GM10266 (cell line): Measurements from ENCODE around the gene CHMP6.

ENCODE experiments used
- DNase-seq: peaks from one replicate; pipeline ENCODE4 v3.0.0; 2012; ENCODE audit errors: extremely low spot score
- TF ChIP-seq, protein P1 (sequence below): IDR thresholded peaks from 2 replicates; pipeline ENCODE4 v1.5.1; 2012; ENCODE audit warnings: mild to moderate bottlenecking, low read depth; ENCODE audit not compliant: control insufficient read depth, insufficient read depth; ENCODE audit errors: missing control alignments

The CHMP6 gene

DNA sequence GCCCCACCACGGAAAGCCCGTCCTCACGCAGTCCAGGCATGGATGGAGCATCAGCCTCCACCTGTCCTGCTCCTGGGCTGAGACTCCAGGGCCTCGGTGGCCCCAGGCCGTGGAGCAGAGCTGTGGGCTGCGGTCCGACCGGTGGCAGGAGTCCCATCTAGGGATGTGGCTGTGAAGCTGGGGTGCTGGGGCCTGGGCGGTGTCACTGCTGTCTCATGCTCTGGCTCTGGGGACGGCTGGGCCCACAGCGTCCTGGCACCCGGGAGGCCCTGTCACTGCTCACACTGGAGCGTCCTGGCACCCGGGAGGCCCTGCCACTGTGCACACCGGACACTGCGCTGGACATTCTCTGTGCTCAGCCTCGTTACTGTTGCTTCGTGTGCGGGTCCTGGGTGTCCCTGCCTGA lies 51.7 kb downstream of the CHMP6 start:
- TF ChIP-seq, protein P1, sequence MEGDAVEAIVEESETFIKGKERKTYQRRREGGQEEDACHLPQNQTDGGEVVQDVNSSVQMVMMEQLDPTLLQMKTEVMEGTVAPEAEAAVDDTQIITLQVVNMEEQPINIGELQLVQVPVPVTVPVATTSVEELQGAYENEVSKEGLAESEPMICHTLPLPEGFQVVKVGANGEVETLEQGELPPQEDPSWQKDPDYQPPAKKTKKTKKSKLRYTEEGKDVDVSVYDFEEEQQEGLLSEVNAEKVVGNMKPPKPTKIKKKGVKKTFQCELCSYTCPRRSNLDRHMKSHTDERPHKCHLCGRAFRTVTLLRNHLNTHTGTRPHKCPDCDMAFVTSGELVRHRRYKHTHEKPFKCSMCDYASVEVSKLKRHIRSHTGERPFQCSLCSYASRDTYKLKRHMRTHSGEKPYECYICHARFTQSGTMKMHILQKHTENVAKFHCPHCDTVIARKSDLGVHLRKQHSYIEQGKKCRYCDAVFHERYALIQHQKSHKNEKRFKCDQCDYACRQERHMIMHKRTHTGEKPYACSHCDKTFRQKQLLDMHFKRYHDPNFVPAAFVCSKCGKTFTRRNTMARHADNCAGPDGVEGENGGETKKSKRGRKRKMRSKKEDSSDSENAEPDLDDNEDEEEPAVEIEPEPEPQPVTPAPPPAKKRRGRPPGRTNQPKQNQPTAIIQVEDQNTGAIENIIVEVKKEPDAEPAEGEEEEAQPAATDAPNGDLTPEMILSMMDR: no peak
- no peak for DNase-seq

DNA sequence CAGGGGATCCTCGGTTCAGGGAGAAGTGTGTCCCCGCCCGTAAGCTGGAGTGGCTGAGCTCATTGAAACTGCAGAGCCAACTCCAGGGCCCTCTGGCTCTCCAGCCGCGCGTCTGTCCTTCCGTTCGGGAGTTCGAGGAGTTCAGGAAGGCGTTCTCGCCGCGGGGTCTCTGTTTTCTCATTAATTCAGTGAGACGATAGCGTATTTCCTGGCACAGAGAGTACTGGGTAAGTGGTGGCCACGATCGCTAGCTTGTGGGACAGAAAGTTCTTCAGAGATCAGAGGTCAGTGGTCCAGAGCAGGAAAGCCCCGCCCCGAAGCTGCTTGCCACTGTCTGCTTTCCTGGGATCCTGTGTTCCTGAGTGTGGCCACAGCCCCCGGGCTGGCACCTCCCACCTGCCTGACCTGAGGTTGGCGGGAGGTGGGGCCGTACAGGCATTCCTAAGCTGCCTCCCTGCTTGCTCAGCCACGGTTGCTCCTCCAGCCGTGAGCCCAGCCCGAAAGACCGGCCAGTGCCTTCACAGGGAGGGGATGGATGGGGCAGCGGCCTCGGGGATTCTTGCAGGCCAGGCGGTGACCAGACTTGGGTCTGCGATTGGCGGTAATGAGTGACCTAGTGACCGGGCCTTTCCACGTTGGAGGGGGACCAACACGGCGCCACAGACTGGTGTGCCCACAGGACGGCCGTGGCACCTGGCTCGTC lies 52.2 kb downstream of the CHMP6 start:
- no peak for DNase-seq
- TF ChIP-seq, protein P1: no peak

DNA sequence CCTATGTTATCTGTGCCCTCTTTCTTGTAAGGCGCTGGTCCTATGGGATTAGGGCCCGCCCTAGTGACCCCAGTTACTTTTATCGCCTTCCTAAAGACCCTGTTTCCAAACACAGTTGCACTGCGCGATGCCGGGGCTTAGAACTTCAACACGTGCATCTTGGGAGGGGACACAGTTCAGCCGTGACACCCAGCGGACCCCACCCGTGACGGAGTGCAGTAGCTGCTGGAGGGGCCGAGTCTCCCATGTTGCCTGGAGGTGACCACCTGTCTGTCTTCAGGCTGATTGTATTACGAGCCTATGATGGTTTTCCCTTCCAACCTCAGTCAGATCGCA lies 52.8 kb downstream of the CHMP6 start:
- no peak for DNase-seq
- TF ChIP-seq, protein P1: no peak

DNA sequence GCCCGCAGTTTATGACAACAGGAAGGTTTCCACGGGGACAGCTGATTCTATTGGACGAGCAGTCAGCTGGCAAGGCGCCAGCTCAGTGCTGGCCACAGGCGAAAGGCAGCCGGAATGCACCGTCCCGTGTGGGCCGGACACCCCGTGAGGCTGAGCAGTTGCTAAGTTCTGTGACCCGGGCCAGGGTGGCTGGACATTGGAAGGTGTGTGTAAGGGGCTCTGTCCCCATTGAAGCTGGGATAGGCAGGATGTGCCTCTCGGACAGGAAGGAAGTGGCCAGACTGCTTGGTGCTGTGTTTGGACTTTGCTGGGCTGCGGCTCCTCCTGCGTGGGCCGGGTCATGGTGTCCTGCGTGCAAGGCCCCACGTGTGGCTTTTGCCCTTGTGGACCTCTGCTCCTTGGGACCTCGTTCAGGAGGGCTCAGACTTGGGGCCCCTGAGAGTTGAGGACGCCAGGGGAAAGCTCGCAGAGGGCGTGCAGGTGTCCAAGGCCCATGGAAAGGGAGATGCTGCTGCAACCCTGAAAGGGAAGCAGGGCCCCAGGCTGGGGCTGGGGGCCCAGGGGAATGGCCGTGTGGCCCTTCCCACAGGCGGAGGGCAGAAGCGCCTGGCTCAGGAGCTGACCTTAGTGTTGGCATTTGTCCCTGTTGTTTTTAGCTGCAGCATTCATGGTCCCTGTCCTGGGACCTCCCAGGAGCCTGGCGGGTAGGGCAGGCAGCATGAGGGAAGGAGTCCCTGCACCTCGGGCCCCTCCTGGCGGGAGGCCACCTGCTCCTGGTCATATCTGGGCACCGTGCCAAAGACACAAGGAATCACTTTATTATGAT lies 53.3 kb downstream of the CHMP6 start:
- no peak for DNase-seq
- TF ChIP-seq, protein P1: no peak

DNA sequence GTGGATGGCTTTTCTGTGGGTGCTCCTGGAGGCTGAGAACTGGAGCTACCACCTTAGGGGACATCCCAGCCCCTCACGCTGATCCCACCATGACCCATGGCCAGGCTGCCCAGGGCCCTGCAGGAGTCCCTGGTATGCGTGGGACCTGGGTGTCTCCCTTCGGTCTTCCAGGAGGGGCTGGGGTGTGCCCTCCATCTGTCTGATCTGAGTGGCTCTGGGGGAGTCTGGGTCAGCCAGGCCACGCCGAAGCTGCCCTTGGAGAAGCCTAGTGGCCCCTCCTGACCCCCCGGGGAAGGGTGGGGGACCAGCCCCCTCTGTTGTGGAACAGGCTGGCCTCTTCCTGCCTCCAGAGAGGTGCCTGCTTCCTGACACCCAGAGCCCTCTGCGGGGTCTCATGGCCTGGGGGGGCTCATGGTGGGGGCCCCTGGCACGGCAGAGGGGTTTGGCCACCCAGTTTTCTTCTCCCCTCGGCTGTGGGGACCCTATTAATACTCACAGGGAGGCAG lies 54.0 kb downstream of the CHMP6 start:
- TF ChIP-seq, protein P1: no peak
- DNase-seq: no peak

DNA sequence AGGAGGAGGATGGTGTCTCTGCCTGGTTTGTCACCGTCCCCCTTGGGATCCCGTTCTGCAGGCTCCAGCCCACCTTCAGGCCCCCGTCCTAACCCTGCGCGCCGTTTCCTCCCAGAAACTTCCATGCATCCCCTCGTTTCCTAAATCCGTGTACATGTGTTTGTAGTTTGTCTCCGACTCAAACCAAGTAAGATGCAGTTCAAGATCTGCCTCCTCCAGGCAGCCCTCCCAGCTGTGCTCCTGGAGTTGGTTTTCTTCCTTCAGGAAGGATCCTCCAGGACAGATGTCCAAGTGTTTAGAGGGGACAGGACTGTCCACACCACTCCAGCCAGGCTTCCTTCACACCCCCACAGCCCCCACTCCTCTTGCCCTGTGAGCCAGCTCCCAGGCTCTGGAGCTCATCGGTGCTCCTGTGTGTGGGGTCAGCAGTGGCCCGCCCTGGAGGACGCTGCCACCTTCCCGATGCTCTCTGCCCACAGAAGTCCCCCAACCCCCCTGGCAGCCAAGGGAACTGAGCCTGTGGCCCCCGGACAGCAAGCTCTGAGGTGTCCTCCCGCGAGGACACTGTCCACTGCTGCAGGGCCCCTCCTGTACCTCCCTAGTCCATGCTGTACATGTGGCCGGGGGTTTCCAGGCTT lies 54.6 kb downstream of the CHMP6 start:
- no peak for DNase-seq
- TF ChIP-seq, protein P1: no peak
